Heart left ventricle (tissue), 13 donors: ENCODE measurements around the gene MAP1LC3A.

Source experiments
- CTCF ChIP-seq, 12 donors: fragments of 200-600 bp; sonication (generic) in 4 of 12; IDR thresholded peaks; one replicate each; pipeline versions ENCODE4 v1.5.0 to v1.8.0; 2018 to 2022; ENCODE audit warnings: antibody characterized with exemption in 12 of 12, mild to moderate bottlenecking in 5 of 12
- POLR2A ChIP-seq, 2 donors: fragments of 450-650 bp; IDR thresholded peaks; one replicate each; pipeline ENCODE4 v1.6.1; 2017; ENCODE audit warnings: antibody characterized with exemption in 2 of 2, mild to moderate bottlenecking in 2 of 2, moderate library complexity in 2 of 2
- donor health status: ischemic (EF 13 %, LVEDD 7.1; RV severe dilation, severe dysfunction).
- donor health status: DM: no; HTN: yes; CAD: no.
- donor health status: DM: no; HTN: no; CAD: no.
- donor health status: ischemic (EF 25% LVEDD 6.9; RV normal size, moderate dysfunction).
- donor health status: ischemic (EF 25% LVEDD 5.7; RV mildly dilated, moderate dysfunction).
- donor health status: ischemic (EF 35%, LVEDD 5.7; RV mildly dilated, moderate dysfunction).
- donor health status: nonischemic (EF 11% LVEDD 7.7; RV severe dilation, severe dysfunction).
- donor health status: DM: yes; HTN: yes; CAD: no.
- donor health status: PGD.
- donor health status: ischemic (EF 29% LVEDD 5.4; RV normal size, mild dysfunction).
- donor health status: nonischemic (EF 23%, LVEDD 6.1; RV moderate dilation, normal function).

- TF ChIP-seq POLR2A (IDR thresholded peaks at IDR 0.05) (no peak), CTCF (IDR thresholded peaks at IDR 0.05) (peak in 10 of 12 donors; percentile 17 to 50 (median 30))
Observed at GRCh38 chr20:34562641-34563040, 4.1 kb downstream of the MAP1LC3A start.
